HT-29 (cell line): Measurements from ENCODE around the gene CYP4A11. TPM values are rescaled to one million over a fixed set of nuclear protein-coding genes. Genes with fewer than 3 reads are reported as not detected.
"Not testable (repeated sequence)": the region's sequence is repeated elsewhere in the genome, so short reads cannot be mapped to it uniquely, and the experiment has no call there.

Source experiments
- DNase-seq: peaks from one replicate; pipeline ENCODE4 v3.0.0-alpha.2; 2015; ENCODE audit warnings: low spot score
- small RNA-seq: library from RNA; depleted of rRNA; stranded (forward); fragments of <200 nt; gene quantifications from one replicate; pipeline ENCODE3, GENCODE V24; 2014
- total RNA-seq: library from RNA; depleted of rRNA; stranded (reverse); fragments of >200 nt; shearing (Covaris generic); gene quantifications from 2 replicates; pipeline ENCODE4 v1.2.3, GENCODE V29; 2014; rRNA removed

Gene CYP4A11
- total RNA-seq, 1 experiment from 2014 or later, result not detected

- no peak for DNase-seq
Measured at GRCh38 chr1:46927249-46927835, 13.9 kb downstream of the CYP4A11 start.

- no peak for DNase-seq
Measured at GRCh38 chr1:46910790-46911189, 30.5 kb downstream of the CYP4A11 start.

GRCh38 chr1:46903481-46903880, 37.8 kb downstream of the CYP4A11 start:
- DNase-seq, result no peak

GRCh38 chr1:46900401-46900800, 40.9 kb downstream of the CYP4A11 start:
- no peak for DNase-seq

GRCh38 chr1:46881656-46882055, 59.6 kb downstream of the CYP4A11 start:
- DNase-seq, result not testable (repeated sequence)

Small RNAs within 50 kb of the gene (small RNA-seq; reads per million reads assigned to genes)
- not detected for gene CYP4A26P

Other genes starting within 250 kb of the CYP4A11 start
- gene EFCAB14, start 222.4 kb downstream of the CYP4A11 start, total RNA-seq, result 34.2 and 42.6 TPM in 2 replicates
- 0.23 TPM in 1 of 2 replicates, not detected in the other for gene CYP4B1, start 142.4 kb downstream of the CYP4A11 start, total RNA-seq
- not detected in 2 replicates for gene CYP4X1, start 82.2 kb upstream of the CYP4A11 start, total RNA-seq
- not detected in 2 replicates for gene CYP4Z1, start 125.8 kb upstream of the CYP4A11 start, total RNA-seq
- not detected in 2 replicates for gene CYP4A22, start 196.0 kb upstream of the CYP4A11 start, total RNA-seq
- 32.9 and 38.0 TPM in 2 replicates for gene PDZK1IP1, start 248.6 kb upstream of the CYP4A11 start, total RNA-seq